Body of pancreas (tissue), 4 donors: Measurements from ENCODE around the gene HOXA10.

Experiments
- POLR2A ChIP-seq, 3 donors: fragments of 450-650 bp; IDR thresholded peaks; one replicate each; pipeline ENCODE4 v1.6.1; 2016; ENCODE audit warnings: antibody characterized with exemption in 3 of 3, mild to moderate bottlenecking in 2 of 3
- TF ChIP-seq, protein P1 (sequence below), 7 experiments: fragments of 450-650 bp in 4 of 7; fragments of 200-600 bp in 3 of 7; sonication (generic) in 3 of 7; IDR thresholded peaks; one replicate each; pipeline ENCODE4 v1.5.1; 2016 to 2019; ENCODE audit warnings: antibody characterized with exemption in 7 of 7

DNA sequence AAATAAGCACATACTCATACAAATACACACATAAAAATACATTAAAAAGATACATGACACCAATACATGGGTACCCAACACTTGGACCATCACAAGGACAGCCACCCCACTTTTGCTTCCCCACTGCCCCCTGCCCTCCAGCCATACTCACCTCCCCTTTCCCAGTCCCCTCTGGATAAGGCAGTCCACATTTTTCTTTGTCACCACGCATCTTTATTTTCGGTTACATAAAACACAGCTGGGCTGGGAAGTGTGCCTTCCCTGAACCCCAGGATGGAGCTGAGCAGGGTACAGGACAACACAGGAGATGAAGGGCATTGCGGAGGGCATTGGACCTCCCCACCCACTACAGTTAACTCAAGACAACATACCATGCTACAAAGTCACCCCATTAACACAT is 20.6 kb downstream of the HOXA10 start:
- TF ChIP-seq, protein P1, sequence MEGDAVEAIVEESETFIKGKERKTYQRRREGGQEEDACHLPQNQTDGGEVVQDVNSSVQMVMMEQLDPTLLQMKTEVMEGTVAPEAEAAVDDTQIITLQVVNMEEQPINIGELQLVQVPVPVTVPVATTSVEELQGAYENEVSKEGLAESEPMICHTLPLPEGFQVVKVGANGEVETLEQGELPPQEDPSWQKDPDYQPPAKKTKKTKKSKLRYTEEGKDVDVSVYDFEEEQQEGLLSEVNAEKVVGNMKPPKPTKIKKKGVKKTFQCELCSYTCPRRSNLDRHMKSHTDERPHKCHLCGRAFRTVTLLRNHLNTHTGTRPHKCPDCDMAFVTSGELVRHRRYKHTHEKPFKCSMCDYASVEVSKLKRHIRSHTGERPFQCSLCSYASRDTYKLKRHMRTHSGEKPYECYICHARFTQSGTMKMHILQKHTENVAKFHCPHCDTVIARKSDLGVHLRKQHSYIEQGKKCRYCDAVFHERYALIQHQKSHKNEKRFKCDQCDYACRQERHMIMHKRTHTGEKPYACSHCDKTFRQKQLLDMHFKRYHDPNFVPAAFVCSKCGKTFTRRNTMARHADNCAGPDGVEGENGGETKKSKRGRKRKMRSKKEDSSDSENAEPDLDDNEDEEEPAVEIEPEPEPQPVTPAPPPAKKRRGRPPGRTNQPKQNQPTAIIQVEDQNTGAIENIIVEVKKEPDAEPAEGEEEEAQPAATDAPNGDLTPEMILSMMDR (IDR thresholded peaks at IDR 0.05), result no peak
- TF ChIP-seq POLR2A (IDR thresholded peaks at IDR 0.05), result no peak
